ENCODE results near the gene RAI1.
A peak's percentile ranks its signal among the peaks of the same experiment; 100 is the strongest.

The RAI1 gene

GRCh38 chr17:17779015-17779611, 97.9 kb downstream of the RAI1 start:
- DNase-seq: peak in 3 of 58 donors; percentile 23 to 58 (median 47)

GRCh38 chr17:17780922-17781590, 99.8 kb downstream of the RAI1 start:
- DNase-seq: peak in 27 of 58 donors; percentile 22 to 70 (median 50)

GRCh38 chr17:17781591-17782496, 100.6 kb downstream of the RAI1 start:
- peak in 57 of 58 donors; percentile 38 to 92 (median 83) for DNase-seq

GRCh38 chr17:17782523-17783115, 101.4 kb downstream of the RAI1 start:
- DNase-seq: peak in 27 of 58 donors; percentile 46 to 90 (median 74)

GRCh38 chr17:17783116-17783824, 102.0 kb downstream of the RAI1 start:
- DNase-seq: peak in 44 of 58 donors; percentile 29 to 83 (median 67)

- peak in 53 of 58 donors; percentile 45 to 86 (median 70) for DNase-seq
Measured at GRCh38 chr17:17783825-17784656, 102.8 kb downstream of the RAI1 start.

- DNase-seq: peak in 10 of 58 donors; percentile 12 to 63 (median 42)
Measured at GRCh38 chr17:17784657-17785267, 103.5 kb downstream of the RAI1 start.

GRCh38 chr17:17785407-17785806, 104.1 kb downstream of the RAI1 start:
- DNase-seq: peak in 15 of 58 donors; percentile 13 to 47 (median 31)

GRCh38 chr17:17786998-17787397, 105.7 kb downstream of the RAI1 start:
- DNase-seq: no peak

- DNase-seq: no peak
Measured at GRCh38 chr17:17787568-17787967, 106.3 kb downstream of the RAI1 start.

GRCh38 chr17:17788967-17789366, 107.7 kb downstream of the RAI1 start:
- no peak for DNase-seq

- DNase-seq: no peak
Measured at GRCh38 chr17:17789410-17789809, 108.2 kb downstream of the RAI1 start.

- DNase-seq: no peak
Measured at GRCh38 chr17:17789828-17790636, 108.8 kb downstream of the RAI1 start.

GRCh38 chr17:17790637-17791464, 109.6 kb downstream of the RAI1 start:
- peak in 2 of 58 donors; percentile 10 to 21 for DNase-seq

GRCh38 chr17:17792037-17792550, 110.8 kb downstream of the RAI1 start:
- peak in 4 of 58 donors; percentile 42 to 72 (median 54) for DNase-seq

- DNase-seq: peak in 48 of 58 donors; percentile 18 to 84 (median 60)
Measured at GRCh38 chr17:17792551-17793377, 111.5 kb downstream of the RAI1 start.
